Activated effector memory CD4-positive, alpha-beta T cell treated with Interleukin-2 at 50 U/mL for 16 hours (primary cell): ENCODE data around the gene CPLX1.

Source experiments
- DNase-seq: peaks from one replicate; pipeline ENCODE4 v3.0.0-alpha.2; 2020

Gene CPLX1

DNA sequence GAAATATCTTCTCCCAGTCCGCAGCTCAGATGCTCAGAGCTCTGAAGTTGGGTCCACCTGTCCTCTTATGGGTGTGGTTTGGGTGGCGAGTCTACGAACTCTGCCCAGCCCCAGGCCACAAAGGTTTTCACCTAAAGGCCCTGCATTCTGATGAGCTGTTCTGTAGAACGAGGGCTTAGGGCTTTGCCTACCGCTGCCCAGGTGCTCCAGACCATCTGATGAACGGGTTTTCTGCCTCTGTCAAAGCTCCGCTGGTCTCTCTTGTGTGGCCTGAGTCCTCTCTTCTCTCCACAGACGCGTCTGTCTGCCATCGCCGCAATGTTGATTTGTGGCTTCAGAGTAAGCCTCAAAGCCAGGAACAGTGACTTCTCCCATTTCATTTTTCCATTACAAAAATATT lies 28.4 kb upstream of the CPLX1 start:
- DNase-seq, result no peak

DNA sequence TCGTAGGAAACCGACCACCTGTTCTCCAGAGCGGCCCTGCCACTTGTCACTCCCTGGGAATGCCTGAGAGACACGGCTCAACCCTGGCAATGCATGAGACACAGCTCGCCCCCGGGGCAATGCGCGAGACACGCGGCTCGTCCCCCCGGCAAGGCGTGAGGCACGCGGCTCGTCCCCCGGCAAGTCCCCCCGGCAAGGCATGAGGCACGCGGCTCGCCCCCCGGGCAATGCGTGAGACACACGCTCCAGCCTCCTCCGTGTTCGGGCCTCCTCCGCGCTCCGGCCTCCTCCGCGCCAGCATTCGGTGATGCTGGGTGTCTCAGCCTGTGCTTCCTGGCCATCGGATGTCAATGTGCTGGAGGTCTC lies 27.5 kb upstream of the CPLX1 start:
- no peak for DNase-seq

DNA sequence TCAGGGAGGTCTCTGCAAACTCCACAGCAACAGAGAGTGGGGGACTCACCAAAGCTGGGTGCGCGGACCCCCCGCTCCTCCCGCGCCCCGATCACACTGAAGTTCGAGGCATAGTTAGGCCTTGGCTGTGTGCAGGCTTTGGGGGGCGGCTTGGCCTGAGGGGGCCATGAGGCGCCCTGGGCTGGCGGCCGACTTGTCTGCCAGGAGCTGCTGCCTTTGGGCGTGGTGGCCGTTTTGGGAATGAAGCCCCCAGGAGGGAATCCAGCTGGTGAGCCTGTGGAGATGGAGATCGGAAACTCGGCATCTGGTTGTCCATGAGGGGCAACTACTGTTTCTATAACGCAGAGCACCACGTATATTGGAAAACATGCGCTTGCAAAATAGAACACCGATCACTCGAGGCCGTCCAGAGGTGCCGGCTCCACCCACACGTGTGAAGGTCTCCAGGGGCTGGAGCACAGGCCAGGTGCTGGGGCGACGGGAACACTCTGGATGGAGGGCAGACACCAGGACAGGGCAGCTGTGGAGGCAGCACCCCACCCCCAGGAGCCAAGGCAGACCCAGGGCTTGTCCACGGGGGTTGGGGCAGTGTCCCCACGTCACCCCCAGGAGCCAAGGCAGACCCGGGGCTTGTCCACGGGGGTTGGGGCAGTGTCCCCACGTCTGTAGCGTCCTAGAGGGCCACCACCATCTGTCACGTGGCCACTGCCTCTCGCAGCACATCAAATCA lies 25.9 kb upstream of the CPLX1 start:
- DNase-seq, result no peak

DNA sequence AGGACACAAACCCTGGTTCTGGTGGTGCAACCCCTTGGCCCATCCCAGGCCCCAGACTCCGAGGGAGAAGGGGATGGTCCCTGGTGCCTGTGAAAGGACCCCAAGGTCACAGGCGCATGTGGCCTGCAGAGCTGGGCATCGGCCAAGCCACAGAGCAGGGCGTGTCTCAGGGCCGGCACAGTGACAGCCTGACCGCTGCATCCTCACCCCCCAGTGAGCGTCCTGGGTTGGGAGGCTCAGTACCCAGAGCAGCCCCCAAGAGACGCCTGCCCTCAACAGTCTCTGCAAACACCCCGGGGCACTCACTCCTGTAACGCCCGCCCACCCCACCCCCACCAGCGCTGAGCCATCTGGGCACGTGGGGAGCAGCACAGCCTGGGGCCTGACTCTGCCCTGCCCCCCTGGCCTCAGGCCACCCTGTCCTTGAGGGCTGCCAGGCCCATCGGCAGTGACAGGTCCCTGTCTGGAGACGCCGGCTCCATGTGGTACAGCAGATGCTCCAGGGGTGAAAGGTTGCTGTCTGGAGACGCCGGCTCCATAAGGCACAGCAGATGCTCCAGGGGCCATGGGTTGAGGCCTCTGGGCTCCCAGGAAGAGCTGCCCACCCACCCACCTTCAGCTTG lies 24.5 kb upstream of the CPLX1 start:
- no peak for DNase-seq

DNA sequence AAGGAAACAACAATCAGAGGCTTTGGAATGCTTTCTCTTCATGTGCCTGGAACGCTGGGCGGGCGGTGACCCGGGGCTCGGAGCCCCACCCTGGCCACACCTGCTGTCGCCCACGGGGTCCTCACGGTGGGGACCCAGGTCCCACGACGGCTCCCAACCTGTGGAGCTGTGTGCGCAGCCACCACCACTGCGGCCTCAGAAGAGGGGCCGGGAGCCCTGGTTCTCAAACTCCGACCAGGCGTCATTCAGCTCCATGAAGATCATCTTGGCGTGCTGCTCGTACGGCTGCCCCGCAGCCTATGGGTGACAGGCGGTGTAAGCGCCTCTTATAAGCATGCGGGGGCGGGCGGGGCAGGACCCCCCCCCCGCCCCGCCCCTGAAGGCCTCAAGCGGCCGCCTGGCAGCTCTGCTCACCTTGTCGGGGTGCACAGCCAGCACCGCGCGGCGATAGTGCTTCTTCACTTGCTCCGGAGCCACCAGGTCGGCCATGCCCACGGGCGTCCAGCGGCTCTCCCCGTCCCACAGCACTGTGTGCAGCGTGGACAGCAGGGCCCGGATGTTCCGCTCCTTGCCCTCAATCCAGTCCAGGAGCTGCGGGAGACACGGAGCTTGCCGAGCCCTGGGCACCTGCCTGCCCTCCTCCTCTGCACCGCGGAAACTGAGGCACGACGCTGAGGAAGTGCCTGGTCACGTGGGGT lies 23.7 kb upstream of the CPLX1 start:
- no peak for DNase-seq

DNA sequence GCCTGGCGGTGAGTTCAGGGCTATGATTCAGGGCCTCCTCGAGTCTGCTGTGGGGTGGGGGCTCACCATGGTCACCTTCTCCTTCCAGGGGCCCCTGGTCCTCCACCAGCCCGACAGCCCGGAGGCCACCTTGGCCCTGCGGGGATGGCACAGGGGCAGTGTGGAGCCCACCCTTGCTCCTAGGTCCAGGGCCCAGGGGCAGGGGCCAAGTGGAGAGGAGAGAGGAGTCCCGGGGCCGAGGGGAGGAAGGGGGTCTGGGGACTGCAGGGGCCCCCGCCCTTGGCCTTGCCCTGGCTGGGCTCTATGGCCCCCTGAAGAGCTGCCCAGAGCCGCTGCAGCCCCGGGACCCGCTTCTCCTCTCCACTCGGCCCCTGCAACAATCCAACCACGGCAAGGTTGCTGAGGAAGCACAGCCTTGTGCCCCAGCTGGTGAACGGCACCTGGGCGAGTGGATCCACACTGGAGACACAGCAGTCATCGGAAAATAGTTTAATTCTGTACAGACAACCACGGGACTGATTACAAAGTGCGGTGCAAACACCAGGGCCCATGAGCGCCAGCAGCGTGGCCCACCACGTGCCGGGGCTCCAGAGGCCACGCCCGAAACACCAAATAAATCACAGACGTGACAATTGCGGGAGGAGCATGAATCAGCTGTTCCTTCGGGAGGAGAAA lies 23.0 kb upstream of the CPLX1 start:
- DNase-seq, result no peak

DNA sequence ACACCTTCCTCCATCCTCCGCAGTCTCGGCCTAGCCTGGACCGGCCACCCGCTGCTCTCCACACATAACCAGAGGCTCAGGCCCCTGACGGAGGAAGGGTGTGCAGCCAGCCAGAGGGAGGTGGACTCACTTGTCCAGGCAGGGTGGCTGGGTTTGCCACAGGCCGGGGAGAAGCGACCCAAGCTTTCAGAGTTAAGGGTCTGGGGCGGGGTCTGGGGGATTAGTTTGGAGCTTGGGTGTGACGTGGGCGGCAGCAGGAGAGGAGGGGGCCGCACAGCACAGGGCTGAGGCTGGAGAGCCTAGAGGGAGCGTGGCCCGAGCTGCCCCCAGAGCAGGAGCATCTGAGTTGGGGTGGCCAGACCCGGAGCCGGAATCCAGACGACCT lies 22.4 kb upstream of the CPLX1 start:
- DNase-seq, result no peak

DNA sequence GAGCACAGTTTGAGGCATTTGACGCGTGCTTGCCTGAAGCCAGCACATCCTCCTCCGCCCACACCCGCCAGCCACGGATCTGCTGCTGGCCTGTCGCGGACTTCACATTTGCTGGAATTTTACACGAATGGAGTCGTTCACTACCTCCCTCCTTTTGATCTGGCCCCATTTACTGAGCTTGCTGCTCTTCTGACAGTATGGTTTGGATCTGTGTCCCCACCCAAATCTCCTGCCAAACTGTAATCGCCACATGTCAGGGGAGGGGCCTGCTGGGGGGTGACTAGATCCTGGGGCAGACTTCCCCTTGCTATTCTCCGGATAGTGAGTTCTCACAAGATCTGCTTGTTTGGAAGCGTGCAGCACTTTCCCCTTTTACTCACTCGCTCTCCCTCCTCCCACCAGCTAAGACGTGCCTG lies 19.9 kb upstream of the CPLX1 start:
- no peak for DNase-seq

DNA sequence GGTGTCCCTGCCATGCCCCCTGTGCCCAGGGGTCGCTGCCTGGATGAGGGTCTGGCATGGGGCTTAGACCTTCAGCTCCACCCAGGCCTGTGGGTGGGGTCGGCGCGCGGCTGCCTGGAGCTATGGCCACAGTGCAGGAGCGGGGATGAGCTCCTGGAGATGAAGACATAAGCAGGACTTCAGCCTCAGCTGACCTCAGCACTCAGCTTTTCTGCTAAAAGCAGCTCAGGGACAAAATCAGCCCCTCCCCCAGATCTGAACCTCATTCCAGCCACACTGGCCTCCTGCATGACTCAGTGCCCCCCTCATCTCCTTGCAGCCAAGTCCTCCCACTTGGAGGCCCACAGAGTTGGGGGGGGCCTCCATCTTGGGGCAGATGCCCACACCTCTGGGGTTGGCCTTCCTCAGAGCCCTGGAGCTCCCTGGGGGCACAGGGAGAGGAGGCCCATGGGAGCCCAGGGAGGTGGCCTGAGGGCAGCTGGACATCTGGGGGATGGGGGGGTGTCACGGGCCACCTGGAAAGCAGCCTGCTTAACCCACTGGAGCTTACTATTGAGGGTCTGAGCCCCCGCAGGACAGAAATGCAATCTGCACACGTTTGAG lies 19.4 kb upstream of the CPLX1 start:
- DNase-seq, result no peak

DNA sequence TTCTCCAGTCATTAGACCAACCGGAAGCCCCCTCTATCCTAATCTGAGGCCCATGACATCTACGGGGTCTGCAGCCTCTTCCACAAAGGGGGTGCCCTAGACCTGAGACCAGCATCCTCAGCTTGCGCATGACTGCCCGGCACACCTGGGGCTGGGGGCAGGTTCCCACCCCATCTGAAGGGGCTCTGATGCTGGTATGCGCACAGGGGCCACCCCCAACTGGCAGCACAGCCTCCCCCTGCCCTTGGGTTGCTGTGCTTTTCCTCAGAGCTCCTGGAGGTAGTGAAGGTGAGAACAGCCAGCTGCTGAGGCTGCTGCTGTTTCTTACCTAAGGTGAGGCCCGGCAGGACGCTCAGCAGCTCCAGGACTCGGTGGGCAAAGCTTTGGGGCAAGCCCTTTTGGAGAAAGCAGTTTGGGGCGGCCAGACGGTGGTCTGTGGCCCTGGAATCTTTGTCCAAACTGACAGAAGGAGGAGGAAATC lies 18.9 kb upstream of the CPLX1 start:
- no peak for DNase-seq

DNA sequence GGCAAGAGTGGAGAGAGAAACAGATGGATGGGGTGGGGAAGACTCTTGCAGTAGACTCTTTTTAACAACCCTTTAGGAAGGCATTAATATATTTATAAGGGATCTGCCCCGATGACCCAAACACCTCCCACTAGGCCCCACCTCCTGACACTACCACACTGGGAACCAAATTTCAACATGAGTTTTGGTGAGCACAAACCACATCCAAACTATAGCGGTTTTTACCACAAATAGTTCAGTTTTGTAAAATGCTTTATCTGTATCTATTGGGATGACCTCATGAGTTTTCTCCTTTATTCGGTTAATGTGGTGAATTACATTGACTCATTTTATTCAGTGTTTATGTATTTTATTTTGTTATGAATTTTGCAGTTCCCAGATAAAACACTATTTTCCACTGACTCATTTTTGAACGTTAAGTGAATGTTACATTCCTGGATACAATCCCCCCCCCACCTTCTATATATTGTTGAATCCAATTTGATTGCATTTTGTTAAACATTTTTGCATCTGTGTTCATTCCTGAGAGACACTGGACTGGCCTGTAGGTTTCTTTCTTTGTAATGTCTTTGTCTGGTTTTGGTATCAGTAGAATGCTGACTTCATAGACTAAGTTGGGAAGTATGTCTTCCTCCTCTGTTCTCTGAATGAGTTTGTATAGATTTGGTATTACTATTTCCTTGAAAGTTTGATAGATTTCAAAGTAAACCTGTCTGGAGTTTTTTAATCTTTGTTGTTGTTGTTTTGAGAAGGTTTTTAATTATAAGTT lies 13.9 kb upstream of the CPLX1 start:
- DNase-seq, result no peak

DNA sequence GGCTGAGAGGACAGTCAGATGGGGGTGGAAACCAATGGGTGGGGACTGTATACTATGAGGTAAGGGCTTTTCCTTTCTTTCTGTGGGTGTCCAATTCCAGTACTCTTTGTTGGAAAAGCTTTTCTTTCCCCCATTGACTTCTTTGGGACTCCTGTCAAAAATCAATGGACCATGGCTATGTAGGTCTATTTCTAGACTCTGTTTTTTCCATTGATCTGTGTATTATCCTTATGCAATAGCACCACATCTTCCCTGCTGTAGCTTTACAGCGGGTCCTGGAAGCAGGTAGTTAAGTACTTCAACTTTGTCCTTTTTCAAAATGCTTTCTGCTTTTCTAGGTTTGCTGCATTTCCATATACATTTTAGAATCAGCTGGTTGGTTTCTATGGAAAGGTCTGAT lies 11.8 kb upstream of the CPLX1 start:
- DNase-seq, result no peak

DNA sequence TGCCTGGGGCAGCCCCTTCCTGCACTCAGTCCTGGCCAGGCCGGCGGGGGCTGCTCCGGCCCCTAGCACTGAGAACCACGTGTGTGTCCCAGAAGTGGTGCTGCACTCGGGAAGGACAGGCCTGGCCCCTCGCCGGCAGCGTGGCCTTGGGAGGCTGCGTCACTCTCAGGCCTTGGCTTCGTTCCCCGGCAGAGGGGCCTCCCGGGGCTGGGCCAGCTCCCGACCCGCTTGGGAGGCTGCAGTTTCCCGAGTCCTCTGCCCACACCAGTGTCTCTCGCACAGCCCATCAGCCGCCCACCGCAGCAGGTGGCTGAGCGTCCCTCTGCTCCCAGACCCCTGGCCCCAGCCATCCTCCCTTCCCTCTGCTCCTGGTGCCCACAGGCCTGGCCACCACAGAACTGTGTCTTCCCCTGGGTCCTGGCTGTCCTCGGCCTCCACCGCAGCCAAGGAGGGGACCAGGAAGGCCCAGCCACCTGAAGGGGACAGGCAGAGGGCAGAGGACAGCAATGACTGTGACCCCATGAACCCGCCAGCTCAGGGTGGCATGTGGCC lies 10.9 kb upstream of the CPLX1 start:
- no peak for DNase-seq

DNA sequence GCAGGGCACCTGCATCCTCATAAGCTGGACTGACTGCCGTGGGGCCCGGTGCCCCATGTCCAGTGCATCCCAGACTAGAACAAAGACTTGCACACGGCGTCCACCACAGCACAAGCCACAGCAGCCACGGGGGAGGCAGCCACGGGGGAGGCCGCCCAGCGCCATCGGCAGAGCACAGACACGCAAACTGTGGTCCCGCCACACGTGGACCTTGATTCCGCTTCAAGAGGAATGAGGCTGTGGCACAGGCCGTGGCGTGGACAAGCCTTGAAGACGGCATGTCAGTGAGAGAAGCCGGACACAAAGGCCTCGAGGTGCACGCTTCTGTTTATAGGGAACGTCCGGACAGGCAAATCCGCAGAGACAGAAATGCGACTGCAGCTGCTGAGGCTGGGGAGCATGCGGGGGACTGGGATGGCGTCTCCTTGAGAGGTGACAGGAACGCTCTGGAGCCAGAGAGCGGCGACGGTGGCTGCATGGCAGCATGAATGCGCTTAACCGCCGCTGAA lies 10.1 kb upstream of the CPLX1 start:
- no peak for DNase-seq

DNA sequence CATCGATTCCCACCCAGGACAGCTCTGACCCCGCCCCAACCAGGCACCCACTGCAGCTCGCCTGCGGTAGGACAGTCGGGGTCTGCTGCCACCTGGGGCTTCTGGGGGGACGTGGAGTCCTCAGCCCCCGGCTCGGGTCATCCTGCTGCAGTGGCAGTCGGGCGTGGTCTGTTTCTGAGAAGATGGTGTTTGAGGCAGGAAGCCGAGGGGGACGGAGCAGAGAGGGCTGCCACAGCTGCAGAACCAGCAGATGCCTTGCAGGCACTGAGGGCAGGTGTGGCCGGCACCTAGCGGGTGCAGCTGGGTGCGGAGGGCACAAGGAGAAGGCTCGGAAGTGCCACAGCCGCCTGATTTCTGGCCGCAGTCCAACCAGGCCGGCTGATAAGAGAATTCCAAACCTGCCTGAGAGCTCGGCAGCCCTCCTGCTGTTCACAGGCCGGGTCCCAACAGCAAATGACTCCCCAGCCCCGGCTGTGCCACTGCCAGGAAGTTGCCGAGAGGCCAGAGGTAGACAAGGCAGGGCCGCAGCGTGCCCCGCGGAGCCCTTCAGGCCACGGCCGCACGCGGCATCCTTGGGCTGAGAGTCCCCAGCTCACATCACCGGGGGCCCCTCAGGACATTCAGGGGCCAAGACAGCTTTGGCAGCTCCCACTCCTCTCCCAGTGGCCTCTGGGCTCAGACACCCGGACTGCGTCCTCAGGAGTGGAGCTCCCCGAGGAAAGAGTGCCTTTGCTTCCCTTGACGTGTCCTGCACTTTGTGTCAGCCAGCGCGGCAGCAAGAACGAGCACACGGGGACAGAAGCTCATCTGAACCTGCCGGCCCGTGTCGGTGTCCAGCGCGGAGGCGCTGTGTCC lies 9.4 kb upstream of the CPLX1 start:
- no peak for DNase-seq

DNA sequence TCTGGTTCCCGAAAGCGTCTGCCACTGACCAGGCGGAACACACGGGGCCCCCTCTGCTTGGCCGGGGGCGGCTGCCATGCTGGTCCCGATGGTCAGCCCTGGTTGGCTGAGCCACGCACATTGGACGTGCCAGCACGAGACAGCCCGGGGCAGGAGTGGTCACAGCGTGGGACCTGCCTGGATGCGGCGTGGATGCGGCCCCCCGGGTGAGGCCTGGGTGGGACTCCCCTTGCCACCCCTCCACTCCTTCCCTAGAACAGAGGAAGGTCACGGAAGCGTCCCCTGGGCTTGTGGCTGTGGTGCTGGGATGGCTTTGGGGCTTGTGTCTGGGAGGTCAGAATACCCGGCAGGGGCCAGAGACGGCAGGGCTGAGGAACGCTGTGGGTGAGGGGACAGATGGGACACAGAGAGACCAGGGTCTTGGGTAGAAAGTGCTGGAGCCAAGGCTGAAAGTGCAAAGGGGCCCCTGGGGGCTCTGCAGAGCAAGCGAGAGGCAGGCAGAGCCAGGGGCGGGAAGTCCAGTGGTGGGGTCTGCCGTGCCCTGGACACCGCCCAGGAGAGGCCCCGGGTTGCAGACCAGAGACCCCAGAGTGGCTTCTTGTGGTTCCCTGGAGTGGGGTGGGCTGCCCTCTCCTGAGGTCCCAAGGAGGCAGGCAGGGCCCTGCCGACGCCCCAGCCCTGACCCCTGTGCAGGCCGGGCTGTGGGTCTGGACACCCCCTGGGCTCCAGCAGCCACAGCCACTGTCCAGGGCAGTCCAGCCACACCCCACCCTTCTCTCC lies 8.6 kb upstream of the CPLX1 start:
- no peak for DNase-seq

DNA sequence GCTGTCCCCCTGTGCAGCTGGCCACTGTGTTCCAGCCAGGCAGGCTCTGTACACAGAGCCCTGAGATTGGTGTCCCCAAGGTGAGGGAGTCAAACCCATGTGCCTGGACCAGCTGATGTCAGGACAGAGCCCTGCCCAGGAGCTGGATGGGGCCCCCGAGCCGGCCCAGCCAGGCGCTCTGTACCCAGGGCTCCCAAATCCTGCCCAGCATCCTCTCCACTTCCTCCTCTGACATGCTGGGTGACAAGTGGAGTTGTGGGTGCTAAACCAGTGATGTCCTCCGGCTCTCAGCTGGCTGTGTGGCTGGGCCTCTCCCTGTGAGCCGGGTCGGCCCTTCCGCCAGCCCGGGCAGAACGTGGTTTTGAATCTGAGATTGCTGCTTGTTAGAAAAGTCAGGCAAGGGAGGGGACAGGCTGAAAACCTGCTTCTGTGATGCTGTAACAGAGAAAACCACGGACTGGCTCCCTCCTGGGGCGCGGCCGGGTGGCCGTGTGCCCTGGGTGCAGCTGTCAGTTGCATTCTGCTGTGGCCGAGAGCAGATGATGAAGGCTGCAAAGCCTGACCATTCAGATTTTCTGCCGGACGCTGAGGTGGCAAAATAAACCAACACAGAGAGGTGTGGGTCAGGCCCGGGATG lies 7.9 kb upstream of the CPLX1 start:
- DNase-seq, result no peak

DNA sequence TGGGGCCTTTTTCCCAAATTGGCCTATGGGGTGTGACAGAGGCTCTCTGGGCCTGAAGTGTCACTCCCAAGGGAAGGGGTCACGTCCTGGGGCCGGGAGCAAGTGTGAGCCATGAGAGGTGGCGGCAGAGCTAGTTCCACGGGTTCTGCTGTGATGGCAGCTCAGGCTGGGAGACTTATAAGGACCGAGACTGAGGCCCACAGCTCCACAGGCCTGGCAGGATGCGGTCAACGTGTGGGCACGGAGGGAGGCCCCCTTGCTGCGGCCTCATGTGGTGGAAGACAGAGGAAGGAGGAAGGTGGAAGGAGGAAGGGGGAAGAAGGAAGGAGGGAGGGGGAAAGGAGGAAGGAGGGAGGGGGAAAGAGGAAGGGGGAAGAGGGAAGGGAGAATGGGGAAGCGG lies 7.2 kb upstream of the CPLX1 start:
- DNase-seq, result no peak

DNA sequence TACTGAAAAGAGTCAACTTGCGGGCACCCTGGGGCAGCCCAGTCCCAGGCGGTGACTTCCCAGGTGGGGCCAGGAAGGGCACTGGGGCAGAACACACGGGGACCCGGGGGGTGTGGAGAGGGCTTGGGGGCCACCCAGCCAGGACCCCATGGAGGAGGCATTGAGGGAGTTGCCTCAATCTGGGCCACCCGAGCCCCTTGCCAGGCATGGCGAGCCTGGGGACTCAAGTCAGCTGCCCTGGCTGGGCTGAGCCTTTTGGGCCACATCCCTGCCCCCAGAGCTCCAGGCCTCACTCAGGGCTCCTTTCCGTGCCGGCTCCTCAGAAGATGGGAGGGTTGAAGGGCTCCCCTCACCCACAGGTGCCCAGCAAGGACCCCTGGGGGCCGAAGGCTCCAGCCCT lies 6.6 kb upstream of the CPLX1 start:
- no peak for DNase-seq

DNA sequence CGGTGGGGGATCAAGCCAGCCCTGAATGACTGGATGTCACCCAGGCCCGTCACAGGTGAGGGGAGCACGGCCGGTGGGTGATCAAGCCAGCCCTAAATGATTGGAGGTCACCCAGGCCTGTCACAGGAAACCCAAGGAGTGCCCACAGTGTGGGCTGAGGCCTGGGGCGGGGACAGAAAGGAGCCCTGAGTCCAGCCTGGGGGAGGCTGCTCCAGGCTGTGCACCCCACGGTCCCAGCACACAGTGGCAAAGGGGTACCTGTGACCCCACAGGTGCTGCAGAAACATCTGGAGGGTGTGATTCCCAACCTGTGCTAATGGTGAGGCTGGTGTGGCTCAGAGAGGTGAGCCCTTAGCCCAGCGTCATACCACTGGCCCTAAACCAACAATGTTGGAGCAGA lies 6.2 kb upstream of the CPLX1 start:
- DNase-seq, result no peak
